Uterus (tissue), 4 donors: Measurements from ENCODE around the gene MAD1L1. TPM values are rescaled to one million over a fixed set of nuclear protein-coding genes. Genes with fewer than 3 reads are reported as not detected.

Source experiments
- DNase-seq, 2 donors: peaks; one replicate each; pipeline ENCODE4 v3.0.0-alpha.2; 2019 to 2020
- H3K27ac ChIP-seq, 2 donors: fragments of 200-600 bp; sonication (generic); 1 replicate in 1 of 2; 2 replicates in 1 of 2; pipeline ENCODE4 v1.5.1; 2016 to 2018
- H3K27me3 ChIP-seq, 2 donors: fragments of 200-600 bp; sonication (generic); one replicate each; pipeline ENCODE4 v1.5.1; 2018 to 2019; ENCODE audit warnings: control low read depth in 1 of 2
- H3K36me3 ChIP-seq, 2 donors: fragments of 200-600 bp; sonication (generic); one replicate each; pipeline ENCODE4 v1.5.1; 2019; ENCODE audit warnings: control low read depth in 1 of 2
- H3K4me1 ChIP-seq, 2 donors: fragments of 200-600 bp; sonication (generic); one replicate each; pipeline ENCODE4 v1.5.1; 2018 to 2019; ENCODE audit warnings: control low read depth in 1 of 2
- H3K4me3 ChIP-seq, 2 donors: fragments of 200-600 bp; sonication (generic); 1 replicate in 1 of 2; 2 replicates in 1 of 2; pipeline ENCODE4 v1.5.1; 2018 to 2019; ENCODE audit warnings: mild to moderate bottlenecking in 1 of 2
- H3K9me3 ChIP-seq, 2 donors: fragments of 200-600 bp; sonication (generic); one replicate each; pipeline ENCODE4 v1.5.1; 2019; ENCODE audit warnings: control low read depth in 1 of 2
- CTCF ChIP-seq, 4 experiments: fragments of 200-600 bp in 2 of 4; fragments of 450-650 bp in 2 of 4; sonication (generic) in 2 of 4; IDR thresholded peaks; one replicate each; pipeline ENCODE4 v1.5.1; 2016 to 2019; ENCODE audit warnings: antibody characterized with exemption in 4 of 4, mild to moderate bottlenecking in 2 of 4, moderate library complexity in 1 of 4
- POLR2A ChIP-seq, 2 donors: fragments of 450-650 bp; IDR thresholded peaks; one replicate each; pipeline ENCODE4 v1.6.1; 2016; ENCODE audit warnings: antibody characterized with exemption in 2 of 2, mild to moderate bottlenecking in 1 of 2, moderate library complexity in 1 of 2
- intact Hi-C: fragments of 100-400 bp; cut with DNase I; formaldehyde crosslinking; loops from one replicate; pipeline ENCODE4 v1.15.1; 2023; ENCODE audit warnings: low total_unique reads
- total RNA-seq, 4 donors: library from RNA; depleted of rRNA in 3 of 4; stranded (reverse); fragments of >200 nt in 3 of 4; gene quantifications; one replicate each; pipeline versions ENCODE4 v1.1.0 to v1.2.4, GENCODE V29; 2014 to 2023
- donor health status: DM: yes; HTN: yes; CAD: no.

Gene MAD1L1
- total RNA-seq, 4 donors from 2014 or later = 13.3 to 37.4 (median 33.1) TPM

- intact Hi-C loops = no loop called here
- no peaks in the 10 kb centered on the region for H3K4me1 ChIP-seq
- H3K4me3 ChIP-seq = no peak overlapping the region
- DNase-seq = no peak
- H3K27me3 ChIP-seq = no peaks in the 10 kb centered on the region
- H3K36me3 ChIP-seq = no peaks in the 10 kb centered on the region
- H3K27ac ChIP-seq = no peak overlapping the region
- TF ChIP-seq POLR2A (IDR thresholded peaks at IDR 0.05) (no peak), CTCF (IDR thresholded peaks at IDR 0.05) (no peak)
- no peaks in the 10 kb centered on the region for H3K9me3 ChIP-seq
These were observed 313.0 kb downstream of the MAD1L1 start for GRCh38 chr7:1919539-1920265.

GRCh38 chr7:1918881-1919525 lies 313.7 kb downstream of the MAD1L1 start:
- Histone ChIP-seq H3K27me3 (no peaks in the 10 kb centered on the region), H3K4me1 (no peaks in the 10 kb centered on the region), H3K27ac (no peak overlapping the region), H3K9me3 (no peaks in the 10 kb centered on the region), H3K36me3 (no peaks in the 10 kb centered on the region), H3K4me3 (no peak overlapping the region)
- DNase-seq = no peak
- TF ChIP-seq CTCF (IDR thresholded peaks at IDR 0.05) = no peak
- intact Hi-C loops = no loop called here

GRCh38 chr7:1918063-1918645 lies 314.6 kb downstream of the MAD1L1 start:
- no peaks in the 10 kb centered on the region for H3K36me3 ChIP-seq
- TF ChIP-seq POLR2A (IDR thresholded peaks at IDR 0.05) (no peak), CTCF (IDR thresholded peaks at IDR 0.05) (no peak)
- no peak for DNase-seq
- intact Hi-C loops = no loop called here
- peaks cover 0 to 7% of the 10 kb centered on the region in 2 donors for H3K4me1 ChIP-seq
- H3K27ac ChIP-seq = no peak overlapping the region
- no peaks in the 10 kb centered on the region for H3K27me3 ChIP-seq
- no peaks in the 10 kb centered on the region for H3K9me3 ChIP-seq
- no peak overlapping the region for H3K4me3 ChIP-seq

GRCh38 chr7:1917221-1918062 lies 315.3 kb downstream of the MAD1L1 start:
- Histone ChIP-seq H3K9me3 (no peaks in the 10 kb centered on the region), H3K36me3 (no peaks in the 10 kb centered on the region), H3K4me3 (no peak overlapping the region), H3K4me1 (peaks cover 0 to 8% of the 10 kb centered on the region in 2 donors), H3K27ac (no peak overlapping the region), H3K27me3 (no peaks in the 10 kb centered on the region)
- TF ChIP-seq CTCF (IDR thresholded peaks at IDR 0.05) (no peak), POLR2A (IDR thresholded peaks at IDR 0.05) (no peak)
- DNase-seq = no peak
- intact Hi-C loops = no loop called here
